Measurements from ENCODE around the gene COBL.

DNA sequence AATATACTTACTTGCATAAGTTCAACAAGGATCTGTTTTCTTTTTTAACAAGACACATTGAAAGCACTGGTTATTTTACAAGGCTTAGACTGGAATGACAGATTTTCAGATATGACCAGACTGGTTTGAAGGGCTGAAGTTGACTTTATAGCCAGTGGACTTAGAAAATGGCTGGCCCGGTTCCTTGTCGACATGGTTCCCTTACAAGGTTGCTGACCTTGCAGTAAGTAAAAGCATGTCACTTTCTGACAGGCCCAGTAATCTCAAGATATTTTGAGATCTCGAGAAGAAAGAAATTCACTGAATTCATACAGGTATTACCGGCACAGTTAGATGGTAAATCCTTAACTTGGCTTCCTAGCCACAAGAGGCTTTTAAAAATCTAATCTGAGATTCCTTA, 136.5 kb downstream of the COBL start:
- TF ChIP-seq POLR2A (IDR thresholded peaks at IDR 0.05): no peak
- TF ChIP-seq, protein P1, sequence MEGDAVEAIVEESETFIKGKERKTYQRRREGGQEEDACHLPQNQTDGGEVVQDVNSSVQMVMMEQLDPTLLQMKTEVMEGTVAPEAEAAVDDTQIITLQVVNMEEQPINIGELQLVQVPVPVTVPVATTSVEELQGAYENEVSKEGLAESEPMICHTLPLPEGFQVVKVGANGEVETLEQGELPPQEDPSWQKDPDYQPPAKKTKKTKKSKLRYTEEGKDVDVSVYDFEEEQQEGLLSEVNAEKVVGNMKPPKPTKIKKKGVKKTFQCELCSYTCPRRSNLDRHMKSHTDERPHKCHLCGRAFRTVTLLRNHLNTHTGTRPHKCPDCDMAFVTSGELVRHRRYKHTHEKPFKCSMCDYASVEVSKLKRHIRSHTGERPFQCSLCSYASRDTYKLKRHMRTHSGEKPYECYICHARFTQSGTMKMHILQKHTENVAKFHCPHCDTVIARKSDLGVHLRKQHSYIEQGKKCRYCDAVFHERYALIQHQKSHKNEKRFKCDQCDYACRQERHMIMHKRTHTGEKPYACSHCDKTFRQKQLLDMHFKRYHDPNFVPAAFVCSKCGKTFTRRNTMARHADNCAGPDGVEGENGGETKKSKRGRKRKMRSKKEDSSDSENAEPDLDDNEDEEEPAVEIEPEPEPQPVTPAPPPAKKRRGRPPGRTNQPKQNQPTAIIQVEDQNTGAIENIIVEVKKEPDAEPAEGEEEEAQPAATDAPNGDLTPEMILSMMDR (IDR thresholded peaks at IDR 0.05): no peak
